Caco-2 (cell line): ENCODE data around the gene IMMP1L. TPM values are rescaled to one million over a fixed set of nuclear protein-coding genes. Genes with fewer than 3 reads are reported as not detected.

ENCODE experiments used
- BruUV-seq: library from RNA; stranded (reverse); fragments of 400-500 nt; replicated peaks from 2 replicates; lab custom pipeline; 2021; lab: Mats Ljungman, UMichigan
- CTCF ChIA-PET: fragments of 300-600 bp; sonication (Branson Sonifier 250); formaldehyde crosslinking; loops from one replicate; lab custom pipeline; 2022; ENCODE audit warnings: antibody characterized with exemption; lab: Charles Lee
- POLR2A ChIA-PET: fragments of 300-600 bp; sonication (Branson Sonifier 250); formaldehyde crosslinking; loops from one replicate; lab custom pipeline; 2022; ENCODE audit warnings: antibody characterized with exemption; lab: Charles Lee
- DNase-seq, 2 experiments: peaks; one replicate each; pipeline versions ENCODE4 v3.0.0 to v3.0.0-alpha.2; 2020 to 2022
- H3K27me3 ChIP-seq: replicated peaks from 2 replicates; pipeline ENCODE4 v1.6.0; 2011; ENCODE audit warnings: low read length; ENCODE audit not compliant: control insufficient read depth, insufficient read depth
- H3K36me3 ChIP-seq: 2 replicates; pipeline ENCODE4 v1.5.1; 2011; ENCODE audit warnings: low read length; ENCODE audit not compliant: control insufficient read depth, insufficient read depth
- H3K4me1 ChIP-seq: fragments of 250-450 bp; sonication (Bioruptor Pico); 2 replicates; pipeline ENCODE4 v1.5.1; 2020; ENCODE audit warnings: mild to moderate bottlenecking
- H3K4me3 ChIP-seq: 2 replicates; pipeline ENCODE4 v1.5.1; 2011; ENCODE audit warnings: low read depth, mild to moderate bottlenecking, control low read depth, low read length
- H3K9me3 ChIP-seq: fragments of 250-450 bp; sonication (Bioruptor Pico); 2 replicates; pipeline ENCODE4 v1.5.1; 2020; ENCODE audit warnings: mild to moderate bottlenecking, moderate library complexity
- H3K27ac Mint-ChIP-seq: one replicate; pipeline ENCODE4 v1.8.0; 2022; ENCODE audit warnings: mixed read lengths; ENCODE audit not compliant: unreplicated experiment
- H3K27me3 Mint-ChIP-seq: one replicate; pipeline ENCODE4 v1.8.0; 2022; ENCODE audit warnings: mixed read lengths; ENCODE audit not compliant: insufficient read depth, unreplicated experiment
- H3K36me3 Mint-ChIP-seq: one replicate; pipeline ENCODE4 v1.8.0; 2022; ENCODE audit warnings: mild to moderate bottlenecking, mixed read lengths; ENCODE audit not compliant: insufficient read depth, unreplicated experiment
- H3K4me1 Mint-ChIP-seq: one replicate; pipeline ENCODE4 v1.8.0; 2022; ENCODE audit warnings: low read depth, mixed read lengths; ENCODE audit not compliant: unreplicated experiment
- H3K4me3 Mint-ChIP-seq: one replicate; pipeline ENCODE4 v1.8.0; 2022; ENCODE audit warnings: mild to moderate bottlenecking, moderate library complexity, mixed read lengths; ENCODE audit not compliant: unreplicated experiment
- H3K9me3 Mint-ChIP-seq: one replicate; pipeline ENCODE4 v1.8.0; 2022; ENCODE audit warnings: mixed read lengths; ENCODE audit not compliant: unreplicated experiment
- intact Hi-C: fragments of 100-400 bp; cut with micrococcal nuclease; formaldehyde crosslinking; loops from one replicate; pipeline ENCODE4 v1.10.0; 2022; ENCODE audit not compliant: unreplicated experiment
- total RNA-seq: library from RNA; stranded (reverse); gene quantifications from 2 replicates; pipeline ENCODE4 v1.2.3, GENCODE V29; 2022
- TF ChIP-seq, protein P1 (sequence below), 2 experiments: fragments of 200-600 bp in 1 of 2; IDR thresholded peaks; 1 replicate in 1 of 2; 2 replicates in 1 of 2; pipeline versions ENCODE4 v1.5.1 to v1.8.0; 2011 to 2022; ENCODE audit warnings: antibody characterized with exemption in 1 of 2, control low read depth in 1 of 2, inconsistent platforms in 1 of 2, low read depth in 1 of 2, low read length in 1 of 2, mild to moderate bottlenecking in 1 of 2, moderate library complexity in 1 of 2; ENCODE audit not compliant: insufficient read depth in 1 of 2, severe bottlenecking in 1 of 2, unreplicated experiment in 1 of 2

The IMMP1L gene
- total RNA-seq, 1 experiment from 2014 or later, result 40.1 TPM

DNA sequence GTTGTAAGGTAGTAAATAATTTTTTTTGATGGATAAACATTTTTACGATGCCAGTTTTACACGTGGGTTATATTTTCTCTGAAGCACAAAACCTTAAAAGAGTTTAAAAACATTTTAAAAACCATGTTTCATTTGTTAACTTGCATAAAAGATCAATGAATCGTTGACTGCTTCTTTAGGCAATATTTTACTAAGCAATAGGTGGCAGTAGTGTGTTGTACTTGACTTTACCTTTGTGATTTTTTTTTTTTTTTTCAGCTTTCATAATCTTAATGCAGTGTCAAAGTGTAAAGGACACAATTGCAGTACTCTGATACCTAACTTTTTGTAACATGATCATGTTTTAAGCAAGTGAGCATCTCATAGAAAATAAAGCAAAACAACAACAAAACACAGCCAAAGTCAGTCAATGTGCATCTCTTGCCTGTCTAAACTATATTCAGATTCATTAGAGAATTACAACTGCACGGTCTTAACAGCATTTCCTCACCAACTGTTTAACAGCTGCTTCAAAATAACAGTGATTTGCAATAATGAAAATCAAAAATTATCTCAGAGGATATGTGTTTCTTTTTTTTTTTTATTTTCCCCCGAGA, 112.1 kb downstream of the IMMP1L start:
- peak in 1 of 2 experiments; percentile 17 for DNase-seq
- ChIA-PET CTCF (interaction anchor here (0.5 to 0.8 kb wide), 6 partner anchors 56 to 900 kb away, joined by 3 read pairs; no protein-coding TSS in a partner anchor), POLR2A (no interaction called here)
- TF ChIP-seq, protein P1, sequence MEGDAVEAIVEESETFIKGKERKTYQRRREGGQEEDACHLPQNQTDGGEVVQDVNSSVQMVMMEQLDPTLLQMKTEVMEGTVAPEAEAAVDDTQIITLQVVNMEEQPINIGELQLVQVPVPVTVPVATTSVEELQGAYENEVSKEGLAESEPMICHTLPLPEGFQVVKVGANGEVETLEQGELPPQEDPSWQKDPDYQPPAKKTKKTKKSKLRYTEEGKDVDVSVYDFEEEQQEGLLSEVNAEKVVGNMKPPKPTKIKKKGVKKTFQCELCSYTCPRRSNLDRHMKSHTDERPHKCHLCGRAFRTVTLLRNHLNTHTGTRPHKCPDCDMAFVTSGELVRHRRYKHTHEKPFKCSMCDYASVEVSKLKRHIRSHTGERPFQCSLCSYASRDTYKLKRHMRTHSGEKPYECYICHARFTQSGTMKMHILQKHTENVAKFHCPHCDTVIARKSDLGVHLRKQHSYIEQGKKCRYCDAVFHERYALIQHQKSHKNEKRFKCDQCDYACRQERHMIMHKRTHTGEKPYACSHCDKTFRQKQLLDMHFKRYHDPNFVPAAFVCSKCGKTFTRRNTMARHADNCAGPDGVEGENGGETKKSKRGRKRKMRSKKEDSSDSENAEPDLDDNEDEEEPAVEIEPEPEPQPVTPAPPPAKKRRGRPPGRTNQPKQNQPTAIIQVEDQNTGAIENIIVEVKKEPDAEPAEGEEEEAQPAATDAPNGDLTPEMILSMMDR (IDR thresholded peaks at IDR 0.05; ENCODE audit: insufficient read depth in 1 of 2, low read depth in 1 of 2, low read length in 1 of 2, severe bottlenecking in 1 of 2, unreplicated experiment in 1 of 2), result peak; percentile 51
- no peaks in the 10 kb centered on the region for H3K36me3 Mint-ChIP-seq
- H3K4me1 ChIP-seq, result no peaks in the 10 kb centered on the region
- H3K9me3 Mint-ChIP-seq, result no peaks in the 10 kb centered on the region
- no peaks in the 10 kb centered on the region for H3K36me3 ChIP-seq
- no peaks in the 10 kb centered on the region for H3K27me3 Mint-ChIP-seq
- H3K27me3 ChIP-seq, result no peaks in the 10 kb centered on the region
- BruUV-seq, result no TSS peak
- no peak overlapping the region for H3K4me3 Mint-ChIP-seq
- H3K4me3 ChIP-seq, result no peak overlapping the region
- no peaks in the 10 kb centered on the region for H3K9me3 ChIP-seq
- no peak overlapping the region for H3K27ac Mint-ChIP-seq
- H3K4me1 Mint-ChIP-seq, result no peaks in the 10 kb centered on the region
- intact Hi-C loops, result loop anchor here (1.0 kb wide), 4 partner anchors 244 to 776 kb away; no protein-coding TSS in a partner anchor

DNA sequence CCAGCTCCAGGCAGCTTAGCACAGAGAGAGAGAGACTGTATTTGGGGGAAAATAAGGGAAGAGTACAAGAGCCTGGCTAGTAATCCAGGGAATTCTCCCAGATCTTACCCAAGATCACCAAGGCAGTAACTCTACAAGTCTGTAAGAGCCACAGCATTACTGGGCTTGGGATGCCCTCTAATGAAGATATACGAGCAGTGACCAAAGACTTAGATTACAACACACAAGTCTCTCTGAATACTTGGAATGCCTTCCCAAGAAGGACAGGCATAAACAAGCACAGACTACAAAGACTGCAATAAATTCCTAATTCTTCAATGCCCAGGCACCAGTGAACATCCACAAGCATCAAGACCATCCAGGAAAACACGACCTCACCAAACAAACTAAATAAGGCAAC, 122.0 kb downstream of the IMMP1L start:
- Mint-ChIP-seq H3K36me3 (no peaks in the 10 kb centered on the region), H3K9me3 (peaks cover 20% of the 10 kb centered on the region), H3K27me3 (no peaks in the 10 kb centered on the region), H3K4me3 (no peak overlapping the region), H3K27ac (peak overlapping the region; percentile 63), H3K4me1 (peaks cover 21% of the 10 kb centered on the region)
- BruUV-seq, result no TSS peak
- DNase-seq, result peak; percentile 41 to 60
- H3K36me3 ChIP-seq, result no peaks in the 10 kb centered on the region
- H3K27me3 ChIP-seq, result no peaks in the 10 kb centered on the region
- ChIA-PET POLR2A (no interaction called here), CTCF (no interaction called here)
- TF ChIP-seq, protein P1 (IDR thresholded peaks at IDR 0.05; ENCODE audit: insufficient read depth in 1 of 2, low read depth in 1 of 2, low read length in 1 of 2, severe bottlenecking in 1 of 2, unreplicated experiment in 1 of 2), result no peak
- intact Hi-C loops, result loop anchor here (1.0 kb wide), 5 partner anchors 18 to 280 kb away; partner anchors contain the start of genes DCDC1 and DNAJC24
- no peaks in the 10 kb centered on the region; the same call in 1 of the 2 replicates for H3K9me3 ChIP-seq
- peaks cover 11% of the 10 kb centered on the region for H3K4me1 ChIP-seq
- no peak overlapping the region for H3K4me3 ChIP-seq

DNA sequence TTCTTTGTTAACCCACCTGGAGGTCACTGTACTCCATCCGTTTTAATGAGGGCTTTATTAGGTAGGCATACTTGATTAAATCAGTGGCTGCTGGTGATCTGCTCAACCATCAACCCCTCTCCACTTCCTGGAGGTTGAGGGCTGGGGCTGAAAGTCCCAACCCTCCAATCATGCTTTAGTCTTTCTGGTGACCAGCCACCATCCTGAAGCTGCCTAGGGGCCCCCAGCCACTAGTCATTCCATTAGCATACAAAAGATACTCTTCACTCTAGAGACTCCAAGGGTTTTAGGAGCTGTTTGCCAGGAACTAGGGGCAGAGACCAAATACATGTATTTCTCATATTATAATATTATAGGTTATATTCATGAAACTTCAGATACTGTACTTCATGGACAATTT, 126.3 kb downstream of the IMMP1L start:
- no peak for DNase-seq
- peaks cover 20% of the 10 kb centered on the region for H3K4me1 Mint-ChIP-seq
- Histone ChIP-seq H3K36me3 (no peaks in the 10 kb centered on the region), H3K4me3 (no peak overlapping the region), H3K27me3 (no peaks in the 10 kb centered on the region), H3K9me3 (no peaks in the 10 kb centered on the region), H3K4me1 (peaks cover 11% of the 10 kb centered on the region)
- no peaks in the 10 kb centered on the region for H3K9me3 Mint-ChIP-seq
- BruUV-seq, result no TSS peak
- ChIA-PET CTCF (no interaction called here), POLR2A (no interaction called here)
- H3K36me3 Mint-ChIP-seq, result no peaks in the 10 kb centered on the region
- no peak overlapping the region for H3K4me3 Mint-ChIP-seq
- H3K27ac Mint-ChIP-seq, result no peak overlapping the region
- H3K27me3 Mint-ChIP-seq, result no peaks in the 10 kb centered on the region
- TF ChIP-seq, protein P1 (IDR thresholded peaks at IDR 0.05; ENCODE audit: insufficient read depth in 1 of 2, low read depth in 1 of 2, low read length in 1 of 2, severe bottlenecking in 1 of 2, unreplicated experiment in 1 of 2), result no peak
- intact Hi-C loops, result no loop called here

Other genes with a start within 250 kb of the IMMP1L start
- 0.19 TPM in 1 of 2 replicates, not detected in the other for gene DCDC1, start 139.9 kb downstream of the IMMP1L start, total RNA-seq
- 13.4 and 14.8 TPM in 2 replicates for gene DNAJC24, start 139.8 kb downstream of the IMMP1L start, total RNA-seq
- gene ELP4, start 145 bp upstream of the IMMP1L start, total RNA-seq, result 15.3 and 18.8 TPM in 2 replicates